Midbrain (tissue), 1 donor: ENCODE results near the gene ZNF79.

Experiments used
- DNase-seq: peaks from one replicate; lab custom pipeline; 2025; lab: John Stamatoyannopoulos, UW

The ZNF79 gene

GRCh38 chr9:127426756-127427155, 2.6 kb downstream of the ZNF79 start:
- DNase-seq = no peak

DNA sequence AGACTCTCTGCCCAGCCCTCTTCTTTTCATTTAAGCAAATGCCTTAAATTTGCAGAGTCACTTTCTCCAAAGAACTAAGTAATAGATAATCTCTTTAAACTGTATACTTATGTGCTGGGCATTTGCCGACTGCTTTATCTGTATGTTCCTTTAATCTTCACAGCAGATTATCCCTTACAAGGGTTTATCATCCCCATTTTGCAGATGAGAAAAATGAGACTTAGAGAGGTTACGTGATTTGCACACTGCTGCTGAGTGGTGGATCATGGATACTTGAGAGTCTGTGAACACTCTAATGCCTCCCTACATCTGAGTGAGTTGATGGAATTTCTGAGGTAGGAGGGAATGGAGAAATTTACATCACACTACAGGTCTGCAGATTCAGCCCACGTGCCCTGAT, 4.2 kb downstream of the ZNF79 start:
- no peak for DNase-seq

GRCh38 chr9:127430415-127430814, 6.2 kb downstream of the ZNF79 start:
- DNase-seq = no peak

DNA sequence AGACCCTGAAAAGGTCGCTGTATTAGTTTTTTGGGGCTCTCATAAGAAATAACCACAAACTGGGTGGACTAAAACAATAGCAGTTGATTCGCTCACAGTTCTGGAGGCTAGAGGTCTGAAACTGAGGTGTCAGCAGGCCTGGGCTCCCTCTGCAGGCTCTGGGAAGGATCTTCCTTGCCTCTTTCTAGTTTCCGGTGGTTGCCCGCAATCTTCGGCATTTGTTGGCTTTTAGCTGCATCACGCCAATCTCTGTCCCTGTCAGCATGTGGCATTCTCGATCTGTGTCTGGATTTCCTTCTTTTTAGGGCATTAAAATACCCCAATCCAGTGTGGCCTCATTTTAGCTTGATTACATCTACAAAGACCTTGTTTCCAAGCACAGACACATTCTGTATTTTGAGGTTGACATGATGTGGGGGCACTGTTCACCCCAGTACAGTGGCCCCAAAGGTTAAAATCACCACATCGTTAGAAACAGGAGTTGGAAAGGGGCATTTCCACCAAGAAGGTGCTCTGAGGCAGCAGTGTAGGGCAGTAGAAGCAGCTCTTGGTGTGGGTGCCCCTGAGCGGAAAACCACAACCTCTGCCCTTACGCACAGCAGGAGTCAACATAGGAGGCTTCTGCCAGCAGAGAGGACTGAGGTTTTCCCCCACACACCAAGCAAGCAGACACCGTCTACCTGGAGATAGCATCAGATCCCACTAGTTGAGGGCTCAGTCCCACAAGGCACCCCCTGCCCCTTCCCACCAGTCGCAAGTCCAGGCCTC, 13.5 kb downstream of the ZNF79 start:
- DNase-seq = no peak

GRCh38 chr9:127438394-127438793, 14.2 kb downstream of the ZNF79 start:
- DNase-seq = no peak

DNA sequence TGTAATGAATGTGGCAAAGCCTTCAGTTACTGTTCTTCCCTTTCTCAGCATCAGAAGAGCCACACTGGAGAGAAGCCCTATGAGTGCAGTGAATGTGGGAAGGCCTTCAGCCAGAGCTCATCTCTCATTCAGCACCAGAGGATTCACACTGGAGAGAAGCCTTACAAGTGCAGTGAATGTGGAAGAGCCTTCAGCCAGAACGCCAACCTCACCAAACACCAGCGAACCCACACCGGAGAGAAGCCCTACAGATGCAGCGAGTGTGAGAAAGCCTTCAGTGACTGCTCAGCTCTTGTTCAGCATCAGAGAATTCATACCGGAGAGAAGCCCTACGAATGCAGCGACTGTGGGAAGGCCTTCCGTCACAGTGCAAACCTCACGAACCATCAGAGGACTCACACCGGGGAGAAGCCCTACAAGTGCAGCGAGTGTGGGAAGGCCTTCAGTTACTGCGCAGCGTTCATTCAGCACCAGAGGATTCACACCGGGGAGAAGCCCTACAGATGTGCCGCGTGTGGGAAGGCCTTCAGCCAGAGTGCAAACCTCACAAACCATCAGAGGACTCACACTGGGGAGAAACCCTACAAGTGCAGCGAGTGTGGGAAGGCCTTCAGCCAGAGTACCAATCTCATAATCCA, 20.2 kb downstream of the ZNF79 start:
- DNase-seq = no peak

GRCh38 chr9:127444921-127445850, 21.0 kb downstream of the ZNF79 start:
- no peak for DNase-seq

DNA sequence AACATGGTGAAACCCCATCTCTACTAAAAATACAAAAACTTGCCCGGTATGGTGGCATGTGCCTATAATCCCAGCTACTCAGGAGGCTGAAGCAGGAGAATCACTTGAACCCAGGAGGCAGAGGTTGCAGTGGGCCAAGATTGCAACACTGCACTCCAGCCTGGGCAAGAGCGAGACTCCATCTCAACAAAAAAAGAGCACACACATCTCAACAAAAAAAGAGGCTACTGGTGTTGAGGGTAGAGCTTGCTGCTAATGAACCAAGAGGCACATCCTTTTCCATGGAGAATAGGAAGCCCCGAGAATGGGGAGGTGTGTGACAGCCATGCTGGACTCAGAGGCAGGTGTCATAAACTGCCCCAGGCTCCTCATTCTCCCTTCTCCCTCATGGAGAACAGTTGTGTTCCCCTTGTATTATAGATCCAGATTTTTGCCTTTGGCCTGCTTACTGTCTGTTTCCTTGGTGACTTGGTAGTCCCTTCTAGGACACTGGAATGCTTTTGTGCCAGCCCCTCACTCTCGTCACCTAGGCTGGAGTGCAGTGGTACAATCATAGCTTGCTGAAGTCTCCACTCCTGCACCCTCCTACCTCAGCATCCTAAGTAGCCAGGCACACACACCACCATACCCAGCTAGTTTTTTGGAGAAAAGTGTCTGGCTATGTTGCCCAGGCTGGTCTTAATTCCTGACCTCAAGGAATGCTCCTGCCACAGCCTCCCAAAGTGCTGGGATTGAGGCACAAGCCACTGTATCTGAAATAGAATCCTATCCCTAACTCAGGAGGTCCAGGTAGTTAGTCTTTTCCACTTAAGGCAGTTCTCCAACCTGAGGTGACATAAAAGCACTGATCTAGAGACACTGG, 21.9 kb downstream of the ZNF79 start:
- DNase-seq = no peak

GRCh38 chr9:127446713-127447415, 22.7 kb downstream of the ZNF79 start:
- no peak for DNase-seq

GRCh38 chr9:127447416-127448111, 23.4 kb downstream of the ZNF79 start:
- no peak for DNase-seq

- no peak for DNase-seq
These were observed 24.1 kb downstream of the ZNF79 start for GRCh38 chr9:127448112-127448805.

DNA sequence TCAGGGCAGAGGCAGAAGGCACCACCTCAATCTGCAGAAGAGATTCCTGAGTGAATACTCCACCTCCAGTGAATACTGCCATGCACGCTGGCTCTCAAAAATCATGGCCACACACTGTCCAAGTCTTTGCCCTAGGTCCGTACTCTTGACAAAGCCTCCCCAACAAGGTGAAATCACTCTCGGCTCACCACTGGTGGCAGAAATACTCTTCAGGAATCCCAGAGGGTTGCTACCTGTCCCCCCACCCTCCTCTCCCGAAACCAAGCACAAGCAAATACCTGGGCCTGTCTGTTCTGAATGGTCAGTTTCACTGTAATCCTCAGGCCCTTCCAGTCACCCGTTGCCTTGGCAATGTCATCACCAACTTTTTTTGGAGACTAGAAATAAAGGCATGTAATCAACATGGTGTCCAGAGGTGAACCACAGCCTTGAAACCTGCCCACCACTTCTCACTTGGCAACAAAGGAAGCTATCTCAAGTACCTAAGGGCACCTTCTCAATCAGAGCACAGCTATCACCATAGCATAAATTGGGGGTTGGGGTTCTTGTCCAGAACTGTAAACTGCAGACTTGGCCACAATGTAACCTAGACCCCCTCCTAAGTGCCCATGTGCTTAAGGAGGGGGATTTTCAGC, 25.3 kb downstream of the ZNF79 start:
- DNase-seq = no peak

GRCh38 chr9:127450243-127450760, 26.1 kb downstream of the ZNF79 start:
- no peak for DNase-seq

GRCh38 chr9:127450830-127451607, 26.8 kb downstream of the ZNF79 start, which contains the start of the genes LRSAM1 and RPL12:
TSS of gene LRSAM1 (plus strand) at chr9:127451510. CDS start at chr9:127454528, 3,018 bp downstream.
TSS of gene RPL12 (minus strand) at chr9:127451406. CDS start at chr9:127451317, 89 bp downstream.
- DNase-seq = peak; percentile 95

DNA sequence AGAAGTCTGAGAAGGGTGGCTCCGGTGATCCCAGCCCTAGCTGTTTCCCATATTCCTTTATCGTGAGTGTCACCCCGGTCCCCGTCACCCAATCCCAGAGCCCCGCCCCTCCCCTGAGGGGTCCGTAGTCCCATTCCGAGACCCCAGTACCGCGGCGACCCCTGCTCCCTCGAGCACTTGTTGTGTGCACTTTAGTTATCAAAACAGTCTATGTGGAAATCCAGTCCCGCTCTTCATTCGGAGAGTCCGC, 27.4 kb downstream of the ZNF79 start:
- DNase-seq = peak; percentile 58

DNA sequence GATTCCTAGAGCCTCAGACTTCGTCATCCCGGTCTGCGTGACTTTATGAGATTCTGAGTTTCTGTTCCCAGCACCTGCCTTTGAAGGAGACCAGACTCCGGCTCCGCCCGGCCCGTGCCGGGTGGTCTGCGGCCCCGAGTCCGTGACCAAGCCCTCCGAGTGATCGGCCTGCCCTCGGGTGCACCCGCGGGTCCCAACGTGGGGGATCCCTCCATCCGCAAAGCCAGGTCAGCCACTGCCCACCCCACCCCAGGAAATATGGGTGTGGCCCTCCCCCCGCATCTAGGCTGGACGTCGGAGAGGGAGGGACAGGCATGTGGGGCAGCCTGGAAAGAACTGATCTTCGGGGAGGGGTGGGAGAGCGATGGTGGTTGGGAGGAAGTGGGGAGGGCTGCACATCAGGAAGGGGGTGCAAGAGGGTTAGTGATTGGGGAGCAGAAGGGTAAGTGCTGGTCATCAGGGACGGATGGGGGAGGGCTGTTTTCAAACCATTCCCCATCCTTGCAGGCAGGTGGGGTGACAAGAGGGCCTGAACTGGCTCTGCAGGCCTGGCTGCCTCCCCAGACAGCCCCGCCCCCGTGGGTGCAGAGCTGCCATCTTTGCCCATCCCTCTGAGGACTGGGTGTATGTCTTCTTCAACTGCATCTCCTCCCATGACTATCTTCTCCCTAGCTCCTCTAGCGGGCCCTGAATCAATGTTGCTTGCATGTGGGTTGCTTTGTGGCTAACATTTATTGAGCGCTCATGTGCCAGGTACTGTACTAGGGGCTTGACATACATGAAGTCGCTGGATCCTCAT, 27.9 kb downstream of the ZNF79 start:
- DNase-seq = no peak

DNA sequence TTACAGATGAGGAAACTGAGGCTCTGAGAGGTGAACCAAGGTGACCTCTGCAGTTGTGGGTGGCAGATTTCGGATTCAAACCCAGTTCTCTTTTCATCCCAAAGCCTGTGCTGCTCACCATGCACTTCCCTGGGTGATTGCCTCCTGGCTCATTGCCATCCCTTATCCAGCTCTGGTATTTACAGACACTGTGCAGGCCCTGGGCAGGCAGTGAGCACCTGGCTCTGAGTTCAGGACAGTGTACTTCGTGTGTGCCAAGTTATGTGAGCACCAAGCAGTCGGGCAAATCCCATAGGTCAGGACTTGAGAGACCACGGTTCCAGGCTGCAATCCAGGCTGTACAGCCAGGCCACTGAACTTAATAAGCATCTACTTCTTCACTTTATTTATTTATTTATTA, 28.5 kb downstream of the ZNF79 start:
- DNase-seq = no peak
